Measurements from ENCODE around the gene TSC22D2. TPM values are rescaled to one million over a fixed set of nuclear protein-coding genes. Genes with fewer than 3 reads are reported as not detected.

The TSC22D2 gene
- 100 to 1,000 TPM in 1 of 12 donors, 10 to 100 TPM in 11; 39.7 to 492 (median 70.5) TPM for polyA plus RNA-seq (ENCODE audit: insufficient read length in 12 of 12)
- long read RNA-seq, donor 1, transcript TSC22D2-203 (3 exons, 2,093 nt), result major isoform, 11 of 15 reads
- long read RNA-seq, donor 1, partial matches to known transcripts, result 0 of 15 reads
- long read RNA-seq, donor 1, other reads (novel, unspliced or antisense), result 0 of 15 reads
- long read RNA-seq, donor 2, full-length matches to known transcripts, result 14 of 14 reads
- long read RNA-seq, donor 2, partial matches to known transcripts, result 0 of 14 reads
- long read RNA-seq, donor 2, other reads (novel, unspliced or antisense), result 0 of 14 reads
- long read RNA-seq, donor 3, partial matches to known transcripts, result 43 of 49 reads
- long read RNA-seq, donor 3, other reads (novel, unspliced or antisense), result 0 of 49 reads
- long read RNA-seq, donor 4, full-length matches to known transcripts, result 10 of 10 reads
- long read RNA-seq, donor 4, partial matches to known transcripts, result 0 of 10 reads
- long read RNA-seq, donor 4, other reads (novel, unspliced or antisense), result 0 of 10 reads
- long read RNA-seq, donor 5, full-length matches to known transcripts, result 27 of 102 reads
- long read RNA-seq, donor 5, partial matches to known transcripts, result 75 of 102 reads
- long read RNA-seq, donor 5, other reads (novel, unspliced or antisense), result 0 of 102 reads
- long read RNA-seq, donor 6, full-length matches to known transcripts, result 13 of 13 reads
- long read RNA-seq, donor 6, partial matches to known transcripts, result 0 of 13 reads
- long read RNA-seq, donor 6, other reads (novel, unspliced or antisense), result 0 of 13 reads
- long read RNA-seq, donor 7, full-length matches to known transcripts, result 9 of 9 reads
- long read RNA-seq, donor 7, partial matches to known transcripts, result 0 of 9 reads
- long read RNA-seq, donor 7, other reads (novel, unspliced or antisense), result 0 of 9 reads
- long read RNA-seq, donor 8, full-length matches to known transcripts, result 15 of 15 reads
- long read RNA-seq, donor 8, partial matches to known transcripts, result 0 of 15 reads
- long read RNA-seq, donor 8, other reads (novel, unspliced or antisense), result 0 of 15 reads
- long read RNA-seq, donor 9, full-length matches to known transcripts, result 4 of 4 reads
- long read RNA-seq, donor 9, partial matches to known transcripts, result 0 of 4 reads
- long read RNA-seq, donor 9, other reads (novel, unspliced or antisense), result 0 of 4 reads
- long read RNA-seq, donor 10, full-length matches to known transcripts, result 11 of 11 reads
- long read RNA-seq, donor 10, partial matches to known transcripts, result 0 of 11 reads
- long read RNA-seq, donor 10, other reads (novel, unspliced or antisense), result 0 of 11 reads
- long read RNA-seq, donor 11, full-length matches to known transcripts, result 17 of 17 reads
- long read RNA-seq, donor 11, partial matches to known transcripts, result 0 of 17 reads
- long read RNA-seq, donor 11, other reads (novel, unspliced or antisense), result 0 of 17 reads

GRCh38 chr3:150408221-150409124 is at the start of gene TSC22D2:
TSS of gene TSC22D2 (plus strand) at chr3:150408298. CDS start at chr3:150409351, 1,053 bp downstream.
- peak; percentile 97 for DNase-seq

- DNase-seq, result no peak
Observed at GRCh38 chr3:150359381-150359780, 48.7 kb upstream of the TSC22D2 start.

- DNase-seq, result no peak
Observed at GRCh38 chr3:150360966-150361365, 47.1 kb upstream of the TSC22D2 start.

- DNase-seq, result no peak
Observed at GRCh38 chr3:150362515-150363302, 45.4 kb upstream of the TSC22D2 start.

- DNase-seq, result no peak
Observed at GRCh38 chr3:150363420-150363819, 44.7 kb upstream of the TSC22D2 start.

- no peak for DNase-seq
Observed at GRCh38 chr3:150365132-150365604, 42.9 kb upstream of the TSC22D2 start.

GRCh38 chr3:150367757-150368156 is 40.3 kb upstream of the TSC22D2 start:
- DNase-seq, result no peak

- DNase-seq, result peak; percentile 75
Observed at GRCh38 chr3:150370122-150370602, 37.9 kb upstream of the TSC22D2 start.

GRCh38 chr3:150370999-150371398 is 37.1 kb upstream of the TSC22D2 start:
- peak; percentile 28 for DNase-seq

- peak; percentile 95 for DNase-seq
Observed at GRCh38 chr3:150371741-150372254, 36.3 kb upstream of the TSC22D2 start.

- no peak for DNase-seq
Observed at GRCh38 chr3:150372320-150372719, 35.8 kb upstream of the TSC22D2 start.

GRCh38 chr3:150372722-150373121 is 35.4 kb upstream of the TSC22D2 start:
- DNase-seq, result peak; percentile 15

GRCh38 chr3:150373234-150373875 is 34.7 kb upstream of the TSC22D2 start:
- DNase-seq, result no peak

GRCh38 chr3:150374975-150375374 is 33.1 kb upstream of the TSC22D2 start:
- no peak for DNase-seq

GRCh38 chr3:150376001-150376848 is 31.9 kb upstream of the TSC22D2 start:
- DNase-seq, result peak; percentile 28

- no peak for DNase-seq
Observed at GRCh38 chr3:150377601-150378300, 30.3 kb upstream of the TSC22D2 start.

GRCh38 chr3:150378301-150378748 is 29.8 kb upstream of the TSC22D2 start:
- no peak for DNase-seq
